Measurements from ENCODE around the gene CRELD1. TPM values are rescaled to one million over a fixed set of nuclear protein-coding genes. Genes with fewer than 3 reads are reported as not detected.
A peak's percentile ranks its signal among the peaks of the same experiment; 100 is the strongest.

Gene CRELD1
- total and polyA plus RNA-seq, 2 of the 4 experiments (the other 2 are of a cell fraction), result 8.6 to 25.7 TPM

GRCh38 chr3:9902372-9903237 is 31.0 kb upstream of the CRELD1 start, which contains the start of gene IL17RE:
IL17RE (plus strand) TSS chr3:9902848; CDS start chr3:9902933, 85 bp downstream.
- H3K9me3 ChIP-seq (ENCODE audit: control insufficient read depth, insufficient read depth, low read length), result no peaks in the 10 kb centered on the region
- H3K4me2 ChIP-seq (ENCODE audit: low read depth, low read length), result peak within 1 kb of the TSS; percentile 72
- in situ Hi-C loops (cut with MboI; ENCODE audit: low sequenced_read_pairs) (no loop called here), intact Hi-C loops (cut with micrococcal nuclease) (no loop called here), dilution Hi-C loops (cut with HindIII; ENCODE audit: low sequenced_read_pairs, unreplicated experiment) (no loop called here)
- peaks cover 2% of the 10 kb centered on the region; the same call in 1 of the 2 replicates for H4K20me1 ChIP-seq (ENCODE audit: insufficient read depth, low read length)
- no TSS peak for BruUV-seq (replicated peaks)
- H3K4me3 ChIP-seq (ENCODE audit: insufficient read depth, low read depth, low read length), result no peak within 1 kb of the TSS
- H4K91ac ChIP-seq (ENCODE audit: insufficient read depth, low read depth, low read length), result peak within 1 kb of the TSS; percentile 57
- H2BK120ac ChIP-seq (ENCODE audit: low read depth, low read length), result peak within 1 kb of the TSS; percentile 60
- H3K14ac ChIP-seq (replicated peaks; ENCODE audit: low read depth, low read length), result peak within 1 kb of the TSS; percentile 78
- H2AK5ac ChIP-seq (ENCODE audit: low read depth, low read length), result peak within 1 kb of the TSS; percentile 70
- H4K5ac ChIP-seq (ENCODE audit: low read depth, low read length), result peak within 1 kb of the TSS; percentile 94
- no peaks in the 10 kb centered on the region for H3K27me3 ChIP-seq (ENCODE audit: control insufficient read depth, insufficient read depth, low read length)
- H4K8ac ChIP-seq (ENCODE audit: low read depth in 2 of 2, low read length in 2 of 2), result peak within 1 kb of the TSS; percentile 57 to 88
- H3K23ac ChIP-seq (ENCODE audit: low read depth, low read length), result peak within 1 kb of the TSS; percentile 91
- ChIA-PET POLR2A (ENCODE audit: unreplicated experiment) (no interaction called here), CTCF (interaction anchor here (1.3 kb wide), 1 partner anchor 12 kb away, joined by 3 read pairs; no protein-coding TSS in a partner anchor)
- H3K36me3 ChIP-seq (ENCODE audit: control insufficient read depth, insufficient read depth, low read length), result no peaks in the 10 kb centered on the region
- peak within 1 kb of the TSS; percentile 80 for H2BK20ac ChIP-seq (ENCODE audit: low read depth, low read length)
- H2BK15ac ChIP-seq (ENCODE audit: low read depth, low read length), result peak within 1 kb of the TSS; percentile 69; the same call in 2 of the 3 replicates
- H3K56ac ChIP-seq (ENCODE audit: extremely low read depth, insufficient read depth, low read length), result no peak within 1 kb of the TSS
- peaks cover 0 to 25% of the 10 kb centered on the region in 2 experiments; a peak in 2 of 4 replicates for H3K79me1 ChIP-seq (ENCODE audit: low read depth in 1 of 2, low read length in 2 of 2)
- peak within 1 kb of the TSS; percentile 89 for H2AK9ac ChIP-seq (replicated peaks; ENCODE audit: low read depth, low read length, poor library complexity)
- H3K9ac ChIP-seq (ENCODE audit: low read depth, low read length), result peak within 1 kb of the TSS; percentile 29
- peak within 1 kb of the TSS; percentile 67 for H3K18ac ChIP-seq (ENCODE audit: low read depth, low read length)
- H3K9me1 ChIP-seq (ENCODE audit: insufficient read depth, low read length), result peaks cover 21% of the 10 kb centered on the region
- peak; percentile 57 for ATAC-seq (ENCODE audit: low read depth)
- peaks cover 11% of the 10 kb centered on the region for H3K4me1 ChIP-seq (ENCODE audit: control insufficient read depth, insufficient read depth, low read length)
- peak within 1 kb of the TSS; percentile 90 for H2AFZ ChIP-seq (replicated peaks; ENCODE audit: low read length, poor library complexity)
- WGBS, 2 experiments (ENCODE audit: extremely low coverage in 2 of 2, insufficient read length in 1 of 2), result 40% methylated on average over 3 of the region's 13 CpGs; no CpG with 5 or more reads in 1 of the 2 experiments
- H2BK5ac ChIP-seq (ENCODE audit: low read depth, low read length, poor library complexity, severe bottlenecking), result peak within 1 kb of the TSS; percentile 69
- no peak for DNase-seq
- peak within 1 kb of the TSS; percentile 56 for H3K27ac ChIP-seq (ENCODE audit: insufficient read depth, low read length)
- peak within 1 kb of the TSS; percentile 80 for H3K4ac ChIP-seq (ENCODE audit: low read depth, low read length)
- no peak for TF ChIP-seq BHLHE40 (IDR thresholded peaks at IDR 0.05; ENCODE audit: low read depth, low read length)
- no peak for TF ChIP-seq POLR2A (IDR thresholded peaks at IDR 0.05; ENCODE audit: low read depth, low read length)
- TF ChIP-seq SMC3 (IDR thresholded peaks at IDR 0.05; ENCODE audit: low read depth, low read length), result no peak
- TF ChIP-seq RCOR1 (IDR thresholded peaks at IDR 0.05; ENCODE audit: insufficient replicate concordance, low read length), result no peak
- TF ChIP-seq FOS (IDR thresholded peaks at IDR 0.05; ENCODE audit: low read depth, low read length), result no peak
- TF ChIP-seq NFE2L2 (IDR thresholded peaks at IDR 0.05; ENCODE audit: low read depth, low read length), result no peak
- TF ChIP-seq MAFK (IDR thresholded peaks at IDR 0.05; ENCODE audit: low read depth, low read length), result no peak
- no peak for TF ChIP-seq RAD21 (IDR thresholded peaks at IDR 0.05; ENCODE audit: low read length)
- no peak for TF ChIP-seq MAZ (IDR thresholded peaks at IDR 0.05; ENCODE audit: borderline replicate concordance, low read depth, low read length)
- TF ChIP-seq MXI1 (IDR thresholded peaks at IDR 0.05; ENCODE audit: borderline replicate concordance, low read depth, low read length), result no peak
- TF ChIP-seq RFX5 (IDR thresholded peaks at IDR 0.05; ENCODE audit: low read depth, low read length), result no peak
- no peak for TF ChIP-seq CHD1 (IDR thresholded peaks at IDR 0.05; ENCODE audit: low read depth, low read length)
- no peak for TF ChIP-seq CEBPB (IDR thresholded peaks at IDR 0.05; ENCODE audit: low read depth, low read length)
- no peak for TF ChIP-seq CTCF (conservative IDR thresholded peaks at IDR 0.05; ENCODE audit: low read depth, low read length)
- TF ChIP-seq ELK1 (IDR thresholded peaks at IDR 0.05; ENCODE audit: borderline replicate concordance, low read depth, low read length), result no peak

Measured in IMR-90 (cell line).